ENCODE measurements around the gene ESPNL.

ESPNL gene

GRCh38 chr2:238163481-238164198 lies 63.5 kb downstream of the ESPNL start:
- peak overlapping the region; percentile 17 for H3K4me3 ChIP-seq (ENCODE audit: low read depth, low read length)
- no peak for TF ChIP-seq CTCF (IDR thresholded peaks at IDR 0.05; ENCODE audit: low read depth, low read length)
- no peak for DNase-seq (ENCODE audit: low read depth, low spot score)
- in situ Hi-C loops (cut with HindIII; ENCODE audit: low sequenced_read_pairs): no loop called here

- in situ Hi-C loops (cut with HindIII; ENCODE audit: low sequenced_read_pairs): no loop called here
- no peak for DNase-seq (ENCODE audit: low read depth, low spot score)
- H3K4me3 ChIP-seq (ENCODE audit: low read depth, low read length): no peak overlapping the region
- TF ChIP-seq CTCF (IDR thresholded peaks at IDR 0.05; ENCODE audit: low read depth, low read length): no peak
Observed at GRCh38 chr2:238164906-238165287, 64.8 kb downstream of the ESPNL start.

- in situ Hi-C loops (cut with HindIII; ENCODE audit: low sequenced_read_pairs): no loop called here
- no peak for DNase-seq (ENCODE audit: low read depth, low spot score)
- H3K4me3 ChIP-seq (ENCODE audit: low read depth, low read length): no peak overlapping the region
- TF ChIP-seq CTCF (IDR thresholded peaks at IDR 0.05; ENCODE audit: low read depth, low read length): no peak
Observed at GRCh38 chr2:238165288-238165921, 65.3 kb downstream of the ESPNL start.

- in situ Hi-C loops (cut with HindIII; ENCODE audit: low sequenced_read_pairs): no loop called here
- H3K4me3 ChIP-seq (ENCODE audit: low read depth, low read length): no peak overlapping the region
- no peak for TF ChIP-seq CTCF (IDR thresholded peaks at IDR 0.05; ENCODE audit: low read depth, low read length)
- DNase-seq (ENCODE audit: low read depth, low spot score): no peak
Observed at GRCh38 chr2:238166391-238167343, 66.5 kb downstream of the ESPNL start.

GRCh38 chr2:238167344-238167715 lies 67.2 kb downstream of the ESPNL start:
- no peak for DNase-seq (ENCODE audit: low read depth, low spot score)
- H3K4me3 ChIP-seq (ENCODE audit: low read depth, low read length): no peak overlapping the region
- in situ Hi-C loops (cut with HindIII; ENCODE audit: low sequenced_read_pairs): no loop called here
- TF ChIP-seq CTCF (IDR thresholded peaks at IDR 0.05; ENCODE audit: low read depth, low read length): no peak

- no peak for TF ChIP-seq CTCF (IDR thresholded peaks at IDR 0.05; ENCODE audit: low read depth, low read length)
- in situ Hi-C loops (cut with HindIII; ENCODE audit: low sequenced_read_pairs): no loop called here
- no peak overlapping the region for H3K4me3 ChIP-seq (ENCODE audit: low read depth, low read length)
- no peak for DNase-seq (ENCODE audit: low read depth, low spot score)
Observed at GRCh38 chr2:238167761-238168160, 67.6 kb downstream of the ESPNL start.
